GM12891 (cell line): ENCODE data around the gene PPME1.

Source experiments
- PAX5 ChIP-seq: IDR thresholded peaks from 2 replicates; pipeline ENCODE4 v1.6.1; 2011; ENCODE audit warnings: low read length, moderate library complexity, mild to moderate bottlenecking; ENCODE audit not compliant: insufficient read depth, severe bottlenecking
- POLR2A ChIP-seq: IDR thresholded peaks from 2 replicates; pipeline ENCODE4 v1.6.1; 2011; ENCODE audit warnings: low read depth, low read length, control low read depth
- POLR2AphosphoS5 ChIP-seq: IDR thresholded peaks from 2 replicates; pipeline ENCODE4 v1.6.1; 2011; ENCODE audit warnings: low read depth, low read length, control low read depth
- TAF1 ChIP-seq: IDR thresholded peaks from 2 replicates; pipeline ENCODE4 v1.6.1; 2011; ENCODE audit warnings: low read depth, low read length, control low read depth

DNA sequence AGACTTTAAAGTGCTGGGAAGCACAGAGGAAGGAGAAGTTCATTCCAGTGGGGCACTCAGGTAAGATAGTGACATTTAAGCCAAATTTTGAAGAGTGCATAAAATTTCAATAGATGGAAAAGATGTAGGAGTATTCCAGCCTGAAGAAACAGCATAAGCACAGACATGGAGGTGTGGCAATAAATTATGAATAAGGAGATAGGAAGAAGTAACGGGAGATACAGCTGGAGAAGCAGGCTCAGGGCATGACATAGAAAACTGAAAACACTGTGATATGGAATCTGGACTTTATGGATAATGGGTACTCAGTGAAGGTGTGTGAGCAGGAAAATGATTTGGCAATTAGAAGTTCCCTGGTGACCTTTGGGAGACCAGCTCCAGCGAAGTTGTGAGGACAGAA lies 107.0 kb downstream of the PPME1 start:
- TF ChIP-seq POLR2A: no peak
- TF ChIP-seq TAF1: no peak
- TF ChIP-seq PAX5: no peak
- TF ChIP-seq POLR2AphosphoS5: no peak
